H1 (cell line): ENCODE data around the gene ZNF77. TPM values are rescaled to one million over a fixed set of nuclear protein-coding genes. Genes with fewer than 3 reads are reported as not detected.
A peak's percentile ranks its signal among the peaks of the same experiment; 100 is the strongest.

Experiments used
- CTCF ChIA-PET: fragments of 300-600 bp; sonication (Branson Sonifier 250); formaldehyde crosslinking; loops from one replicate; lab custom pipeline; 2021; ENCODE audit not compliant: partially characterized antibody; lab: Charles Lee
- POLR2A ChIA-PET: fragments of 300-600 bp; sonication (Branson Sonifier 250); formaldehyde crosslinking; loops from one replicate; lab custom pipeline; 2021; ENCODE audit warnings: inconsistent platforms; ENCODE audit not compliant: partially characterized antibody; lab: Charles Lee
- DNase-seq, 2 experiments: peaks; one replicate each; pipeline versions ENCODE4 v3.0.0 to v3.0.0-alpha.2; 2010 to 2022; ENCODE audit warnings: low spot score in 2 of 2, low read depth in 1 of 2, mixed read lengths in 1 of 2
- FAIRE-seq: peaks from 2 replicates; lab custom pipeline; 2011; peaks lifted over from hg19 to GRCh38; lab: Jason Lieb, UNC
- H2AFZ ChIP-seq: 2 replicates; pipeline ENCODE4 v1.8.1; 2012; ENCODE audit warnings: low read length, inconsistent platforms
- H2AK5ac ChIP-seq: 2 replicates; pipeline ENCODE4 v1.6.1; 2013; ENCODE audit warnings: low read depth, low read length
- H2BK120ac ChIP-seq: replicated peaks from 2 replicates; pipeline ENCODE3; 2013; ENCODE audit warnings: low read depth, low read length, inconsistent platforms
- H2BK12ac ChIP-seq: 2 replicates; pipeline ENCODE4 v1.6.1; 2013; ENCODE audit warnings: low read depth, low read length
- H2BK15ac ChIP-seq: 2 replicates; pipeline ENCODE4 v1.6.1; 2013; ENCODE audit warnings: low read length
- H2BK20ac ChIP-seq: 2 replicates; pipeline ENCODE4 v1.6.1; 2013; ENCODE audit warnings: low read length
- H2BK5ac ChIP-seq: 2 replicates; pipeline ENCODE4 v1.6.1; 2013; ENCODE audit warnings: low read depth, low read length
- H3K14ac ChIP-seq: 2 replicates; pipeline ENCODE4 v1.6.1; 2013; ENCODE audit warnings: inconsistent platforms; ENCODE audit not compliant: insufficient read length
- H3K18ac ChIP-seq: 2 replicates; pipeline ENCODE4 v1.6.1; 2013; ENCODE audit warnings: low read length; ENCODE audit errors: extremely low read depth
- H3K23ac ChIP-seq: 2 replicates; pipeline ENCODE4 v1.6.1; 2013; ENCODE audit warnings: inconsistent platforms; ENCODE audit not compliant: insufficient read length
- H3K23me2 ChIP-seq: 2 replicates; pipeline ENCODE4 v1.6.1; 2013; ENCODE audit warnings: low read depth, low read length
- H3K27ac ChIP-seq: 2 replicates; pipeline ENCODE4 v1.6.1; 2011; ENCODE audit warnings: low read depth, low read length, inconsistent platforms
- H3K27me3 ChIP-seq, 4 experiments: replicated peaks in 1 of 4; 1 replicate in 1 of 4; 2 replicates in 3 of 4; pipeline versions ENCODE4 v1.6.1 to v1.8.1; 2011 to 2013; ENCODE audit warnings: low read length in 3 of 4, mild to moderate bottlenecking in 3 of 4, inconsistent platforms in 2 of 4, mixed read lengths in 2 of 4, moderate library complexity in 1 of 4; ENCODE audit not compliant: control insufficient read depth in 3 of 4, insufficient read depth in 3 of 4; ENCODE audit errors: extremely low read depth in 1 of 4
- H3K36me3 ChIP-seq, 4 experiments: 2 replicates each; pipeline versions ENCODE4 v1.6.1 to v1.8.1; 2011 to 2013; ENCODE audit warnings: mild to moderate bottlenecking in 4 of 4, low read length in 3 of 4, moderate library complexity in 2 of 4, control low read depth in 1 of 4, inconsistent platforms in 1 of 4; ENCODE audit not compliant: insufficient read depth in 4 of 4, control insufficient read depth in 2 of 4
- H3K4ac ChIP-seq: replicated peaks from 2 replicates; pipeline ENCODE3; 2013; ENCODE audit warnings: low read length, low read depth, mixed read lengths, inconsistent platforms; ENCODE audit not compliant: insufficient read length
- H3K4me1 ChIP-seq, 4 experiments: replicated peaks in 1 of 4; 1 replicate in 1 of 4; 2 replicates in 3 of 4; pipeline versions ENCODE4 v1.6.1 to v1.8.1; 2011 to 2013; ENCODE audit warnings: low read length in 3 of 4, inconsistent platforms in 2 of 4, mixed read lengths in 1 of 4; ENCODE audit not compliant: insufficient read depth in 4 of 4, control insufficient read depth in 3 of 4
- H3K4me2 ChIP-seq, 2 experiments: 2 replicates each; pipeline versions ENCODE4 v1.6.1 to v1.8.1; 2011 to 2013; ENCODE audit warnings: low read depth in 2 of 2, low read length in 2 of 2, control low read depth in 1 of 2, inconsistent platforms in 1 of 2, mild to moderate bottlenecking in 1 of 2; ENCODE audit not compliant: insufficient read depth in 1 of 2
- H3K4me3 ChIP-seq, 4 experiments: fragments of 200-600, 300-600 bp in 1 of 4; sonication (generic), shearing (Covaris generic), sonication (Bioruptor Twin) in 1 of 4; 2 replicates each; pipeline versions ENCODE4 v1.5.1 to v1.8.1; 2011 to 2016; ENCODE audit warnings: low read length in 4 of 4, low read depth in 3 of 4, control low read depth in 2 of 4, inconsistent platforms in 2 of 4, mild to moderate bottlenecking in 2 of 4, mixed read lengths in 1 of 4, moderate library complexity in 1 of 4; ENCODE audit not compliant: insufficient read depth in 2 of 4; ENCODE audit errors: extremely low read depth in 1 of 4
- H3K56ac ChIP-seq: replicated peaks from 2 replicates; pipeline ENCODE3; 2013; ENCODE audit warnings: low read depth, mild to moderate bottlenecking, mixed read lengths, low read length, inconsistent platforms; ENCODE audit not compliant: insufficient read length
- H3K79me1 ChIP-seq: 2 replicates; pipeline ENCODE4 v1.6.1; 2013; ENCODE audit warnings: low read depth, low read length, control low read depth
- H3K79me2 ChIP-seq, 2 experiments: 2 replicates each; pipeline versions ENCODE4 v1.6.1 to v1.8.1; 2012 to 2013; ENCODE audit warnings: low read length in 2 of 2, mild to moderate bottlenecking in 2 of 2, inconsistent platforms in 1 of 2; ENCODE audit not compliant: insufficient read depth in 2 of 2, control insufficient read depth in 1 of 2
- H3K9ac ChIP-seq, 4 experiments: replicated peaks in 1 of 4; 1 replicate in 1 of 4; 2 replicates in 3 of 4; pipeline versions ENCODE4 v1.6.1 to v1.8.1; 2011 to 2013; ENCODE audit warnings: low read depth in 3 of 4, low read length in 3 of 4, control low read depth in 2 of 4, mild to moderate bottlenecking in 2 of 4, moderate library complexity in 2 of 4, inconsistent platforms in 1 of 4; ENCODE audit errors: extremely low read depth in 1 of 4
- H3K9me3 ChIP-seq, 2 experiments: 2 replicates each; pipeline versions ENCODE4 v1.6.1 to v1.8.1; 2012 to 2013; ENCODE audit warnings: mild to moderate bottlenecking in 2 of 2, moderate library complexity in 2 of 2, control low read depth in 1 of 2, inconsistent platforms in 1 of 2, low read depth in 1 of 2, low read length in 1 of 2, mixed read lengths in 1 of 2; ENCODE audit not compliant: insufficient read depth in 2 of 2
- H4K20me1 ChIP-seq, 2 experiments: replicated peaks in 1 of 2; 2 replicates each; pipeline versions ENCODE3 to v1.8.1; 2011 to 2013; ENCODE audit warnings: inconsistent platforms in 2 of 2, low read length in 2 of 2, mild to moderate bottlenecking in 1 of 2; ENCODE audit not compliant: insufficient read depth in 2 of 2, control insufficient read depth in 1 of 2
- H4K5ac ChIP-seq: 2 replicates; pipeline ENCODE4 v1.6.1; 2013; ENCODE audit warnings: low read length, low read depth, mixed read lengths, inconsistent platforms; ENCODE audit not compliant: insufficient read length
- H4K8ac ChIP-seq: 2 replicates; pipeline ENCODE4 v1.8.0; 2013; ENCODE audit warnings: mild to moderate bottlenecking, moderate library complexity, low read length, inconsistent platforms; ENCODE audit not compliant: insufficient read depth; ENCODE audit errors: extremely low read depth
- H4K91ac ChIP-seq: replicated peaks from 2 replicates; pipeline ENCODE3; 2013; ENCODE audit warnings: low read length, mixed read lengths, inconsistent platforms; ENCODE audit not compliant: insufficient read length
- CBX5 ChIP-seq: fragments of 300-800, 300-1000 bp; sonication (generic); IDR thresholded peaks from 2 replicates; pipeline ENCODE4 v1.7.1; 2016; ENCODE audit warnings: antibody characterized with exemption, low read length, low read depth
- CHD1 ChIP-seq: IDR thresholded peaks from 2 replicates; pipeline ENCODE4 v1.6.1; 2012; ENCODE audit warnings: low read depth, low read length, improper control_type of control experiment
- CTBP2 ChIP-seq: IDR thresholded peaks from 2 replicates; pipeline ENCODE4 v1.7.0; 2011; ENCODE audit warnings: borderline replicate concordance, mild to moderate bottlenecking, moderate library complexity, mixed read lengths, low read length; ENCODE audit not compliant: insufficient read depth, insufficient read length
- EP300 ChIP-seq, 2 experiments: IDR thresholded peaks; 1 replicate in 1 of 2; 2 replicates in 1 of 2; pipeline ENCODE4 v1.6.1; 2011 to 2012; ENCODE audit warnings: low read depth in 2 of 2, low read length in 2 of 2, mild to moderate bottlenecking in 2 of 2, borderline replicate concordance in 1 of 2, inconsistent platforms in 1 of 2, moderate library complexity in 1 of 2
- FOSL1 ChIP-seq: IDR thresholded peaks from 2 replicates; pipeline ENCODE4 v1.6.1; 2011; ENCODE audit warnings: mild to moderate bottlenecking, low read depth, low read length, moderate library complexity; ENCODE audit not compliant: insufficient read depth
- JUND ChIP-seq: IDR thresholded peaks from 2 replicates; pipeline ENCODE4 v1.6.1; 2011; ENCODE audit warnings: mild to moderate bottlenecking, improper control_type of control experiment, low read length
- KDM4A ChIP-seq: IDR thresholded peaks from one replicate; pipeline ENCODE4 v1.7.1; 2012; ENCODE audit warnings: low read depth, mild to moderate bottlenecking, moderate library complexity, low read length, inconsistent platforms; ENCODE audit not compliant: severe bottlenecking
- NRF1 ChIP-seq: IDR thresholded peaks from 2 replicates; pipeline ENCODE4 v1.6.1; 2011; ENCODE audit warnings: mild to moderate bottlenecking, low read depth, low read length, improper control_type of control experiment
- POU5F1 ChIP-seq: IDR thresholded peaks from 2 replicates; pipeline ENCODE4 v1.6.1; 2011; ENCODE audit warnings: low read depth, mild to moderate bottlenecking, low read length, moderate library complexity
- SAP30 ChIP-seq: fragments of 300-600 bp; sonication (generic); IDR thresholded peaks from 2 replicates; pipeline ENCODE4 v1.7.1; 2012; ENCODE audit warnings: low read length, moderate library complexity, mild to moderate bottlenecking, inconsistent platforms; ENCODE audit not compliant: insufficient read depth, insufficient replicate concordance
- TAF7 ChIP-seq: optimal IDR thresholded peaks from 2 replicates; pipeline ENCODE3; 2011; ENCODE audit warnings: low read depth, mild to moderate bottlenecking, inconsistent platforms, low read length, moderate library complexity, borderline replicate concordance
- WGBS, 2 experiments: shearing (Covaris generic) in 1 of 2; methylation state at CpG; one replicate each; pipeline versions ENCODE4 v1.1.6 to v1.1.7; 2013 to 2015; ENCODE audit warnings: low lambda C conversion rate in 2 of 2, mixed read lengths in 2 of 2, inconsistent platforms in 1 of 2, low coverage in 1 of 2, missing lambda C conversion rate in 1 of 2; ENCODE audit not compliant: insufficient replicate concordance in 2 of 2, insufficient coverage in 1 of 2, insufficient read length in 1 of 2; ENCODE audit errors: extremely low coverage in 1 of 2, missing lambda C conversion rate in 1 of 2; 5-methylcytosine and 5-hydroxymethylcytosine counted together
- polyA plus RNA-seq, 7 experiments: library from polyadenylated mRNA; depleted of rRNA in 3 of 7; stranded (reverse) in 5 of 7; unstranded in 2 of 7; fragments of >200 nt in 5 of 7; fragments of 200-250 nt in 2 of 7; gene quantifications; 1 replicate in 5 of 7; 2 replicates in 1 of 7; 4 replicates in 1 of 7; pipeline versions ENCODE4 v1.2.1 to v1.2.3, GENCODE V29; 2011 to 2013; ENCODE audit warnings: missing spikeins in 2 of 7, mixed read lengths in 2 of 7
- total RNA-seq: library from RNA; stranded (reverse); fragmentation: NEBNext Ultra II Directional; extraction: Animal tissue kit (Norgen Biotek cat#: 25700); gene quantifications from 2 replicates; pipeline ENCODE4 v1.2.1, GENCODE V29; 2021

The ZNF77 gene
- total and polyA plus RNA-seq, 2 of the 8 experiments (the other 6 are each of a cell fraction or from before 2014, with no cell fraction given) = 2.9 to 4.7 TPM

GRCh38 chr19:2988568-2988967 lies 43.8 kb upstream of the ZNF77 start:
- ChIA-PET CTCF (interaction anchor here (0.5 to 1.8 kb wide), 6 partner anchors 11 to 330 kb away, joined by 3 to 4 read pairs (median 3); no protein-coding TSS in a partner anchor), POLR2A (interaction anchor here (0.6 to 4.3 kb wide), 5 partner anchors 12 to 84 kb away, joined by 3 to 20 read pairs (median 4); partner anchors contain the start of gene TLE6)
- Histone ChIP-seq H3K56ac (no peak overlapping the region), H3K4me3 (no peak overlapping the region), H3K4ac (no peak overlapping the region), H2BK12ac (0 out of 2 replicates have a peak overlapping the region, but pooled peaks have one; percentile 17), H4K8ac (no peak overlapping the region), H2BK15ac (no peak overlapping the region), H3K9me3 (no peaks in the 10 kb centered on the region), H3K4me2 (no peak overlapping the region), H2AK5ac (no peak overlapping the region), H2BK120ac (no peak overlapping the region), H3K79me2 (no peaks in the 10 kb centered on the region), H3K4me1 (peaks cover 3 to 21% (median 12%) of the 10 kb centered on the region in 4 experiments), H3K18ac (no peak overlapping the region), H3K23ac (no peak overlapping the region), H2BK5ac (no peak overlapping the region), H3K23me2 (peaks cover 2% of the 10 kb centered on the region; the same call in 1 of the 2 replicates), H3K27me3 (no peaks in the 10 kb centered on the region; a peak in 1 of 7 replicates), H3K14ac (no peak overlapping the region), H3K36me3 (no peaks in the 10 kb centered on the region), H4K20me1 (no peaks in the 10 kb centered on the region), H4K5ac (no peak overlapping the region), H2BK20ac (no peak overlapping the region), H3K79me1 (no peaks in the 10 kb centered on the region), H3K27ac (no peak overlapping the region), H2AFZ (no peak overlapping the region), H3K9ac (no peak overlapping the region), H4K91ac (no peak overlapping the region)
- FAIRE-seq = no peak
- DNase-seq = no peak
- WGBS, 2 experiments = 100% methylated on average over 3 of the region's 3 CpGs; no CpG with 5 or more reads in 1 of the 2 experiments
- no peak for TF ChIP-seq SAP30
- TF ChIP-seq TAF7 = no peak
- no peak for TF ChIP-seq CBX5
- TF ChIP-seq EP300 (IDR thresholded peaks at IDR 0.05; ENCODE audit: borderline replicate concordance in 1 of 2, low read depth in 2 of 2, low read length in 2 of 2) = no peak
- no peak for TF ChIP-seq FOSL1
- no peak for TF ChIP-seq CTBP2
- no peak for TF ChIP-seq JUND
- no peak for TF ChIP-seq KDM4A
- TF ChIP-seq NRF1 = no peak
- no peak for TF ChIP-seq POU5F1
- TF ChIP-seq CHD1 = no peak
